Loucy (cell line): ENCODE data around the gene TNFSF13B.

Experiments
- EZH2phosphoT487 ChIP-seq: fragments of 200-600 bp; IDR thresholded peaks from 2 replicates; pipeline ENCODE4 v1.6.1; 2018; ENCODE audit warnings: antibody characterized with exemption, mild to moderate bottlenecking, moderate library complexity, borderline replicate concordance
- TF ChIP-seq, protein P1 (sequence below): fragments of 200-600 bp; sonication (generic); conservative IDR thresholded peaks from 2 replicates; pipeline ENCODE4 v1.5.1; 2014; ENCODE audit warnings: mild to moderate bottlenecking, antibody characterized with exemption, low read length

DNA sequence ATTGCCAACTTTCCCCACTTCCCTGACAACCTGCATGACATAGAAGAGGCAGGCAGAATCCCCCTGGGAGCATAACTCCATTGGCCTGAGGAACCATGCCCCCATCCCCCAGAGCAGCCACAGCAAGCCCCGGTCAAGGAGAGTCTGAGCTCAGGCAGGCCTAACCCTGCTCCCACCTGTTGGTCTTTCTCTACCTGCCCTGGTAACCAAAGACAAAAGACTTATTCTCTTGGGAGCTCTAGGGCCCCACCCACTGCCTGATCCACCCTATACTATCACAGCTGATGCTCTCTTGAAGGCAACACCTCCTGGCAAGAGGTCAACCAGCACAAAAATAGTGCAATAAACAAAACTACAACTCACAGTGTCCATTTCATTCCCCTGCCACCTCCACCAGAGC is 59.3 kb downstream of the TNFSF13B start:
- TF ChIP-seq EZH2phosphoT487 = no peak
- TF ChIP-seq, protein P1, sequence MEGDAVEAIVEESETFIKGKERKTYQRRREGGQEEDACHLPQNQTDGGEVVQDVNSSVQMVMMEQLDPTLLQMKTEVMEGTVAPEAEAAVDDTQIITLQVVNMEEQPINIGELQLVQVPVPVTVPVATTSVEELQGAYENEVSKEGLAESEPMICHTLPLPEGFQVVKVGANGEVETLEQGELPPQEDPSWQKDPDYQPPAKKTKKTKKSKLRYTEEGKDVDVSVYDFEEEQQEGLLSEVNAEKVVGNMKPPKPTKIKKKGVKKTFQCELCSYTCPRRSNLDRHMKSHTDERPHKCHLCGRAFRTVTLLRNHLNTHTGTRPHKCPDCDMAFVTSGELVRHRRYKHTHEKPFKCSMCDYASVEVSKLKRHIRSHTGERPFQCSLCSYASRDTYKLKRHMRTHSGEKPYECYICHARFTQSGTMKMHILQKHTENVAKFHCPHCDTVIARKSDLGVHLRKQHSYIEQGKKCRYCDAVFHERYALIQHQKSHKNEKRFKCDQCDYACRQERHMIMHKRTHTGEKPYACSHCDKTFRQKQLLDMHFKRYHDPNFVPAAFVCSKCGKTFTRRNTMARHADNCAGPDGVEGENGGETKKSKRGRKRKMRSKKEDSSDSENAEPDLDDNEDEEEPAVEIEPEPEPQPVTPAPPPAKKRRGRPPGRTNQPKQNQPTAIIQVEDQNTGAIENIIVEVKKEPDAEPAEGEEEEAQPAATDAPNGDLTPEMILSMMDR = no peak
